OCI-M1 (cell line): ENCODE measurements around the gene FGFR3.
A peak's percentile ranks its signal among the peaks of the same experiment; 100 is the strongest.

Experiments used
- DNase-seq: peaks from one replicate; lab custom pipeline; 2025; lab: John Stamatoyannopoulos, UW

The FGFR3 gene

DNA sequence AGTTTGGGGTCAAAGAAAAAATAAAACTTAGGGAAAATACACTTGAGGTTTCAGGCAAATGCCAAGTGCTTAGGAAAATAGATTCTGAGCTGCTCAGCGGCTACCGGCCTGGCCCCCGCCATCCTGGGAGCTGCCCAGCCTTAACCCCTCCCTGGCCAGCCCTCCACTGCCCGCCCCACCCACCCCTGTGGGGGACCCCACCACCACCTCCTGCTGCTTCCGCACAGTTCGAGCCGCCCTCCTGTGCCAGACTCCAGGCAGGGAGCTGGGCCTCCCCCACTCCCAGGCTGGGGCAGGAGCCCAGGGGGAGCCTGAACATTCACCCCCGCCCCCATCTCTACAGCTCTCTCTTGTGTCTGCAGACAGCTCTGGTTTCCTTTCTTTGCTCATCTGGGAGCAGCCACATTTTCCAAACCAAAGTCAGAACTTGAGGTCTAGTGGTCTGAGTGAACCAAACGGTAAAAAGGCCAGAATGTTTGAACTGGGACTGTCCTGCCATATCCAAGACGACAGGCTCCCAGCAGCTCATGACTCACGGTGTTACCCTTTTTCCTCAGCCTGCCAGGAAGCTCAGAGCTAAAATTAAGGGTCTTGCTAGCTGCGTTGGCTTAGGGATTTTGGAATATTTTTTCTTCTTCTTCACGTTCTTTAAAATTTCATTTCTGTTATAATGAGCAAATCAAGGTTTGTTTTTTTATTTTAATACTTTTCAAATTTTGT is 4.7 kb upstream of the FGFR3 start:
- no peak for DNase-seq

DNA sequence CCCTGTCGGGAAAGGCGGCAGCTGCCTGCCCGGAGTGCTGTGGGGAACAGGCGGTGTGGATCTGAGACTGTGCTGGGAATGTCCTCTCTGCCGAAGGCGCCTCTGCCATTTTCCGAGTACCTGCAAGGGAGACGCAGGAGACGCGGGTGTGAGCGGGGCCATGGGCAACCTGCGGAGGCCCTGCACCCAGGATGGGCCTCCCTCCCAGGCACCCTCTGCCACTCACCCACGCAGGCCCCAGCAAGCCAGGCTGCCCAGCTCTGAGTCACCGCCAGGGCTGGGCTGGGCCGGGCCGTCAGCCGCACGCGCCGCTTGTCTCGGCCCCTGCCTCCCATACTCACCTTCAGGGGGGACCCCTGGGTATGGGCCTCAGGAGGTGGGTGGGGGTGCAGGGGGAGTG is 3.5 kb upstream of the FGFR3 start:
- no peak for DNase-seq

DNA sequence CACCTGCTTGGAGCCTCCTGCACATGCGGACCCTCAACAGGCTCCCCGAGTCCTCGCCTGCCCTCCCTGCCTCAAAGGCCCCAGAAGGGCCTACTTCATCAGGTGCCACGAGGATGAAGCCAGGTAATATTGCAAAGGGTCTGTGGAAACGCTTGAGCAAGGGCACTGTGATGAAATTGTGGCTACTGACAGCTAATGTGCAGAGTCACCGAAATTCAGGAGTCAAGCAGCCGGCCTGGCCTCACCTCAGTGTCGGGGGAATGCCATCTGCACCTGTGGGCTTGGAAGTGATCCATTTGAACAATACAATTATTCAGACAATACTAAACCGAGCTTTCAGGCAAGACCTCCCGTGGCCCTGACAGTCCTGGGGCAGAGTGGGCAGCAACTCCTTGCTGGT is 3.1 kb upstream of the FGFR3 start:
- DNase-seq = no peak

DNA sequence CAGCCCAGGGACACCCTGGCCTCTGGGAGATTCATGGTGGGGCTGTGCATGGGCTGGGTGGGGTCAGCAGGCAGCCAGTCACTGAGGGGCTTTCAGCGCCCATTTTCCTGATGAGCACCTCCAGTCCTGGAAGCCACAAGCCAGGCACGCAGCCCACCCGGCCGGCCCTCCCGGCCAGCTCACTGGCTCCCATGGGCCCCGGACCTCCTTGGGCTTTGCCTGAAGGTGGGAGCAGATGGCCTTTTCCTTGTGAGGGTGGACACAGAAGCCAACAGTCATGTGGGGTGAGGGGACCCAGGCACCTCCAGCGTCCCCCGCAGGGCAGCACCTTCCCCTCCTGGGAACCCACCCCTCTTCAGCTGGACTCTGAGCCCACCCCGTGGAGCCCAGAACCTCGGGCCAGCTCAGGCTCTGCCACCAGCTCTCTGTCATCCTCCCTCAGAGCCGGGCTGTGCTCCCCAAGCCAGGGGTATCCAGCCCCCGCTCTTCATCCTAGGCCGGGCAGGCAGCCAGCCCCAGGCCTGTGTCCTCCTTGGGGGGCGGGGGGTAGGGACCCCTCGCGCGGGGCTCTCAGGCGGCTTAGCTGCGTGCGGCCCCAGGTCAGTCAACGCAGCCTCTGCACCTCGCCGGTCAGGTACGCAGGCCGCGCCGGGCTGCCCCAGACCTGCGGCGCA is 798 bp upstream of the FGFR3 start:
- no peak for DNase-seq

DNA sequence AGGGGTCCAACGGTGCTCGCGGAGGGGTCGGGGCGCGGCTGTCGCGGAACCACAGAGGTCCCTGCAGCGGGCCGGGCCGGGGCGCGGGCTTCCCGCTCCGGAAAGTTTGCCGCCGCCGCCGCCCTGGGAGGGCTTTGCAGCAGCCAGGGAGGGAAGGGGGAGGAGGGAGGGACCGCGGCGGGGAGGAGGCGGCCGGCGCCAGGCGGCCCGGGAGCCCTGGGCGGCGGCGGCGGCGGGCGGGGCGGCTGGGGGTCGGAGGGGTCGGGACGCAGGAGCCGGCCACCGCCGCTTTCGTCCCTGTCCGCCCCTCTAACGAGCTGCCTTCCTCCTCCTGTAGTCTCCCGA is 375 bp downstream of the FGFR3 start:
- peak; percentile 53 for DNase-seq

DNA sequence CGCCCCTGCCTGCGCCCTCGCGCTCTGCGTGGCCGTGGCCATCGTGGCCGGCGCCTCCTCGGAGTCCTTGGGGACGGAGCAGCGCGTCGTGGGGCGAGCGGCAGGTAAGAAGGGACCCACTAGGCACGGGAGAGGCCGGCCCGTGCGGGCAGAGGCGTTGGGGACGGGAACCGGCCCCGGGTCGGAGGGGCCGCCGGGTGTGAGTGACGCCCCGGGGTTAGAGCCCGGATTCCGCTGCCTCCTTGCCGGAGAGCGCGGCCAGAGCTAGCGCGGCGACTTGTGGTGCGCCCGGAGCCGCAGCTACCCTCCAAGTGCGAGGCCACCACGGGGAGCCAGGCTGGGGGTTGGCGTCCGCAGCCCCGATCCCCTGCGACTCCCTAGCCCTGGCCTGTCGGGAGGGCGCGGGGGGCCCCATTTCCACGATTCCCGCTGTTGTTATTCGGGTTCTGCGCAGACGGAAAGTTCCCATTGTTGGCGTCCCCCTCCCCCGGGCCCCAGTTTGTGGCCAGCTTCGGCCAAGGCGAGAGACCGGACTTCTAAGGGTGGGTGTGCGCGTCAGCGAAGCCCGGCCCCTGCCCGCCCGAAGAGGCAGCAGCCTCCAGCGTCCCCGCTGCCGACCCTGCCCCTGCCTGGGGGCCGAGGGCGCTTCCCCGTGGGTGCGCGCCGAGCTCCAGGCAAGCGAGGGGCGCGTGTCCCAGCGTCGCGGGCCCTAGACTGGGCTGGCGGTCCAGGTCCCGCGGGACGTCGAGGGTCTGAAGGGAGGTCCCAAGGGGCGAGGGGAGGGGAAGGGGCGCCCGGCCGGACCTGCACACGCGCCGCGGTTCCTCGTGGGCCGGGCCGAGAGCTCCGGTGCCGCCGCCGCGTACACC is 1.1 kb downstream of the FGFR3 start:
- peak; percentile 22 for DNase-seq

DNA sequence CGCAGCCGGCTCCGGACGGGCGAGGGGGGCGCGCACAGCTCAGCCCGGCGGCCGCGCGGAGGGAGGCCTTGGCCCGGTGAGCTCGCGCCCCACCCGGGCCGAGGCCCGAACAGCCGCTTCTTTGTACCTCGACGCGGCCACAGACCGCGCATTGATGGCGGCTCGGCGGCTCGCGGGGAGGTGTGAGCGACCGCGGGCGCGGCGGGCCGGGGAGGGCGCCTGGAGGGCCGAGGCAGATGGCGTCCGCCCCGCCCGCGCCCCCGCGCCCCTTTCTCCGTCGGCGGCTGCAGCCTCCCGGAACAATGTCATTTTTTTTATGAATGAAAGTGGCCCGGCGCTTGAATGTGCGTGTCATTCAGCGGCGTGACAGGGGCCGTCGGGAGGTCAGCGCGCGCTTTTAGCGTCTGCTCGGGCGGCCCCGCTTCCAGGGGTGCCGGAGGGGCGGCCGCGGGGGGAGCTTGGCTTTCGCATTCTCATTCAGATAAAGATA is 1.8 kb downstream of the FGFR3 start:
- peak; percentile 13 for DNase-seq

DNA sequence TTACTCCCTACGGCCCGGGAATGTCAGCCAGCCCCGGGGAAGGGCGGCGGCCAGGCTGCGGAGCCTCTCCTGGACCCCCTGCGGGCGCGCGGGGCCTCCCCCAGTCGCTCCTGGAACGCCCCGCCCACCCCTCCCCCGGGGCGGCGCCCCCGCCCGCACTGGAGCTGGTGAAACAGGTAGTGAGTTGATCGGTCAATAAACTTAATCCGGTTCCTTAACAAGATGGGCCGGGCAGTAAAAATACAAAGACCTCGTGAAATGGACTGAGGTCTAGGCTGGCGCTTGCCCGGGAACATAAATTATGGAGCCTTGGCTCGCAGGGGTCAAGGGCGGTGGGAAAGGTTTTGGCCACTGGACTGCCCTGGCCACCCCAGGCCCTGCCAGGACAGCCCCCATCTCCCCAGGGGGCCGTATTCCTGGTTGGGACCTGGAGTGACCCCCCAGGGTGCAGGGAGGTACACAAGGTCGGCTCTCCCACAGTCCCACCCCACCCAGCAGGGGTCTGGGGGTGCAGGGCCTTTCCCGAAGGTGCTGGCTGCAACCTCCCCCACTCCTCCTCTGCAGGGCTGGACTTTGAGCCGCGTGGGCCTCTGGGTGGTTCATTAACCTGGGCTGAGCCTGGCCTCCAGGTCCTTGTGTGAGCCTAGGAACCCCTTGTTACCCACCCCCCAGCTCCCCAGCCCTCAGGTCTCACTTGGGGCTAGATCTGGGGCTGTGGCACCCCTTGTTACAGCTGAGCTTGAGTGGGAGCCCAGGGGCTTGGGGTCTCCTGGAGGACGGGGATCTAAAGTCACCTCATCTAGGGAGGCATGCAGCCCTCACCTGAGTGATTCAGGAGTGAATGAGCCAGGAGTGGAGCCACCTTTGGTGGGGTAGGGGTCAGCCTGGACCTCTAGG is 2.5 kb downstream of the FGFR3 start:
- DNase-seq = no peak

DNA sequence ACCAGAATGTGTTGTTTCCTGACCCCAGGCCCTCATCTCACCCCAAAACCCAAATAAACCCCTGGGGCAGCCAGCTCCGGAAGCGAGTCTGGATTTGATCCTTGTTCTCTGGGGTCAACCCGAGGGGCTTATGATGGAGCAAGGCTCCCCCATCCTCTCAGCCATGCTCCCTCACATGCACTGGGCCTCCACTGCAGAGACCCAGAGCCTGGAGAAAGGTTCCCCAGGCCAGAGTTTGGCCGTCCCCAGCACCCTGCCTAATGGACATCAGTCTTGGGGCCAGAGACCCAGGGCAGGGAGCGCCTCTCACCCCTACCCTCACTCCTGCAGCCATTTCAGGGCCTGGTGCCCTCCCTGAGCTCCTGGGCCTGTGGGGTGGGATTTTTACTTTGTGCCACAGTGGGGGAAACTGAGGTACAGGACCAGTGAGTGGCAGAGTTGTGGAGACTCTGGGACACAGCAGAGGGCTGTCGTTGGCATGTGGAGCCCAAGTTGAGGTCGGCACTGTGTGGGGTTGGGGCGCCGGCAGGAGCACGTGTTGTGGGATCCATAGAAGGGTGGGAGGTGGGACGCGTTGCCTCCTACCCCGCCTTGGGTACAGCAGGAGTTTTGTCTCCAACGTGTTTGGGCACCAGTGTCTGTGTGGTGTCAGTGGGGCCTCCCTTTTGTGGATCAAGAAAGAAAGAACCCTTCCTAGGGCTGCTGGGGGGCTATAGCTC is 3.6 kb downstream of the FGFR3 start:
- no peak for DNase-seq

DNA sequence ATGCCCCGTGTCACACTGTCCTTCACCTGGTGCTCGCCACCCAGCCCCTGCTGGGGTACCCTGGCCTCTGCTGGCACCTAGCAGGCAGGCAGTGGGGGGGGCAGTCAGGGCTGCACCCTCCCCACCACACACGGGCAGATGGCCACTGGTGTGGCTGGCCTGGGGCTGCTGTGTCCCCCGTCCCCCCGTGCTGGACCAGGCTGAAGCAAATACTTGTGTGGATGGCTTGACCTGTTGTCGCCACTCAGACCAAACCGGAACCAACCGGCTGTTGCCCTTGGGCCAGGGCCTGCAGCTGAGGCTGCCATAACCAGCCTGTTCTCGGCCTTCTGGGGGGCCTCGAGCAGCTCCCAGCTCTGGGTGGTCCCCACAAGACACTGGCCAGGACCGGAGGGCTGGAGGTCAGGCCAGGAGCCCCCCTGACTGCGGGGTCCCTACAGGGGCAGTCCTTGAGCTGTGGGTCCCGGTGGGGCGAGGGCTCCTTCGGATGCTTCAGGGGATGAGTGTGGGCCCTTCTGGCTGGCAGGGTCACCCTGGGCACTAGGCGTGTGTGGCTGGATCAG is 4.3 kb downstream of the FGFR3 start:
- no peak for DNase-seq

DNA sequence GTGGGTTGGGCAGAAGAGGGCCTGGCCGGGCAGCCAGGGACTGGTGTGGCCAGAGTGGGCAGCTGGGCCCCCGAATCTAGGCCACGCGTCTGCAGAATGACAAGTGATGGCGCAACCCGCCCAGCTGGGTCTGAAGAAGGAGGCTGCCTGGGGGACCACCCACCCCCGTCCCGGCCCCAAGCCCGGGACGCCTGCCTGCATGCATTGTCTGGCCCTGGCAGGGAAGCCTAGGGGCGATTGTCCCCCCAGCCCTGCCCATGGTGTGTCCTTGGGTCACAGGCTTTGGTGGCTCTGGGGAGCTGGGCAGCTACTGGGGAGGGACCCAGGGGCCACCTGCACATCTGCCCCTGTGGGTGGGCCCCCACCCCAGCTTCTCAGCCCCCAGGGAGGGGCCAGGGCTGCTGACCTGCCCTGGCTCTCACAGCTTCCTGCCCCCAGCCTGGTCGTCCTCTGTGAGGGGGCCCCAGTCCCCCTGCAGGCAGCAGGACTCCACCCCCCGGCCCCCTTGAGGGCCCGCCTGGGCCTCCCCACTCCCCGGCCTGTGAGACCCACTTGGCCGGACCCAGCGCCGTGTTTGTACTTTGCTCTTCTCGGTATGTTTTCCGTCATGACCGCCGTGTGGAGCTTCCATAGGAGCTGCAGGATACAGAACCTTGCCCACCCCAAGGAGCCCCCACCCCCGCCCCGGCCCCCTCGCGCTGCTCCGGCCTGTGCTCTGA is 4.9 kb downstream of the FGFR3 start:
- DNase-seq = no peak

DNA sequence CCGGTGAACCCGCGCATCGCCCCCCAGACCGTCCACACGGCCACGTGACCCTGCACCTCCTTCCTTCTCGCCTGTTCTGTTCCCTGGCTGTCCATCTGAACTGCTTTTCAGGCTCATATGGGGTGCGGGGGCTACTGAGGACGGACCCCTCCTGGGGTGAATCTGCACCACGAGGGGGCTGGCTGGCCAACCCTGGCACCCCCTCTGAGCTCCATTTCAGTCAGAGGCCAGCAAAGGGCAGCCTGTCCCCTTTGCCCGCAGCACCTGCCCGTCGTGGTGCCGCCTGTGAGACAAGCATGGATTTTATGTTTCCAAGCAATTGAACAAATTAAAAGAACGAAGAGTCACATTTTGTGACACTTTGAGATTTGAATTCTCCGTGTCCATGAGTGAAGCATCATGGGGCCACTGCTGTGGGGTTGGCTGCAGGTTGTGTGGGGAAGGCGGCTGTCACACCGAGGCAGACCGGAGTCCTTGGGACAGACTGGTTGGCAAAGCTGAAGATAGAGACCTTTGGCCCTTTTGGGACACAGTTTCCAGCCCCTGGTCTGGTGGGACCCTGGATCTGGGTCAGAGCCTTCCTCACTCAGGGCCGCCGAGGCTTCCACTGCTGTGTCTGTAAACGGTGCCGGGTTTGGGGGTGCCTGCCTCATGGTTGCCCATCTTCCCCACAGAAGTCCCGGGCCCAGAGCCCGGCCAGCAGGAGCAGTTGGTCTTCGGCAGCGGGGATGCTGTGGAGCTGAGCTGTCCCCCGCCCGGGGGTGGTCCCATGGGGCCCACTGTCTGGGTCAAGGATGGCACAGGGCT is 5.7 kb downstream of the FGFR3 start:
- no peak for DNase-seq

DNA sequence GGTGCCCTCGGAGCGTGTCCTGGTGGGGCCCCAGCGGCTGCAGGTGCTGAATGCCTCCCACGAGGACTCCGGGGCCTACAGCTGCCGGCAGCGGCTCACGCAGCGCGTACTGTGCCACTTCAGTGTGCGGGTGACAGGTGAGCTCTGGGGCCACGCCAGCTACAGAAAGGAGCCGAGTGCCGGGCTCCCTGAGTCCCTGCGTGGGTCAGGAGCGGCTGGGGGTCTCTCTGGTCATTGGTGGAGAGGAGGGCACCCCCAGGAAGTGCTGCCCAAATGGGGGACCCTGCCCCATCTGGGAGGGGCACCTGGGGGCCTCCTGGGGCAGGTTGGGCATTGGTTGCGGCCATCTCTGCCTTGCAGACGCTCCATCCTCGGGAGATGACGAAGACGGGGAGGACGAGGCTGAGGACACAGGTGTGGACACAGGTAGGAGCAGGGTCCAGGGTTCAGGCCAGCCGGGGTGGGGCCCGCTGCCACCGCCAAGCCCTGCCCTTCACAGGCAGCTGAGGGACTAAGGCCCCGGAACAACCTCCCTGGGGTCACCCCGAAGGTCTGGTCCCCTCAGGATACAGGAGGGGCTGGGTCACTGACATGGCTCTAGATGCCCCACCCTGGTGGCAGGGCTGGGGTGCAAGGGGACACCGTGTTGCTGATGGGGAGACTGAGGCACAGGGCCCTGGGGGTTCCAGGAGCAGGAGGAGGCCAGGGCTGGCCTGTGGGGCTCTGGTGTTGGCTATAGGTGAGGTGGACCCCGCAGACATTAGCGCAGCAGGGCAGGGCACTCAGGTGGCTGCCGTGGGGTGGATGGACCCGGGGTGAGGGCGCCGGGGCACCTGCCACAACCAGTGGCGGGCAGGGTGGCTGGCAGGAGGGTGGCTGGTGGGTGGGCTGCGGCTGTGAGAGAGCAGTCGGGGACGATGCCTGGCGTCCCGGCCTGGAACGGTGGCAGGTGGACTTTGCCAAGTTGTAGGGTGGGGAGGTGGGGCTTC is 6.6 kb downstream of the FGFR3 start:
- no peak for DNase-seq

DNA sequence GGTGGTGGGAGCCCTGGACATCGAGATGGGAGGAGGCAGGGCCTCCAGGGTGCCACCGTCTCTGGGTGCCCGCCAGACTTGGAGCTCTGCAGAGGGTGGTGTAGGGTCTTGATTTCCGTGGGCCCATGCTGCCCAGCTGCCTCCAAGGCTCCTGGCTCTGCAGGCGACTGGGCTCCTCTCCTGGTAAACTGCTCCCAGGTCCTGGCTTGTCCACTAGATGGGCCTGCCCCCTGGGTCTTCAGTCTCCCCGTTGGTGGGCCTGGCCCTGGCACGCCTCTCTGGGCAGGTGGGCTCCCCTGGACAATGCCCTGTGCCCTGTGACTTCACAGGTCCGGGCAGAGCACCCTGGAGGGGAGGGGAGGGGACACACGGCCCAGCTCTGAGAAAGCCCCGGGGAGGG is 7.7 kb downstream of the FGFR3 start:
- DNase-seq = no peak

DNA sequence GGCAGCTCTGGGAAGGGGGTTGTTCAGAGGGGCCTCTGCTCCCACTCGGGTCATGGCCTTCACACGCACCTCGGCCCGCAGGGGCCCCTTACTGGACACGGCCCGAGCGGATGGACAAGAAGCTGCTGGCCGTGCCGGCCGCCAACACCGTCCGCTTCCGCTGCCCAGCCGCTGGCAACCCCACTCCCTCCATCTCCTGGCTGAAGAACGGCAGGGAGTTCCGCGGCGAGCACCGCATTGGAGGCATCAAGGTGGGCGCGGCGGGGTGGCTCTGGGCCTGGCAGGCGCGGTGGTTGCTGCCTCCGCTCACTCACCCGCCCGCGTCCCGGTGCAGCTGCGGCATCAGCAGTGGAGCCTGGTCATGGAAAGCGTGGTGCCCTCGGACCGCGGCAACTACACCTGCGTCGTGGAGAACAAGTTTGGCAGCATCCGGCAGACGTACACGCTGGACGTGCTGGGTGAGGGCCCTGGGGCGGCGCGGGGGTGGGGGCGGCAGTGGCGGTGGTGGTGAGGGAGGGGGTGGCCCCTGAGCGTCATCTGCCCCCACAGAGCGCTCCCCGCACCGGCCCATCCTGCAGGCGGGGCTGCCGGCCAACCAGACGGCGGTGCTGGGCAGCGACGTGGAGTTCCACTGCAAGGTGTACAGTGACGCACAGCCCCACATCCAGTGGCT is 8.3 kb downstream of the FGFR3 start:
- DNase-seq = no peak

DNA sequence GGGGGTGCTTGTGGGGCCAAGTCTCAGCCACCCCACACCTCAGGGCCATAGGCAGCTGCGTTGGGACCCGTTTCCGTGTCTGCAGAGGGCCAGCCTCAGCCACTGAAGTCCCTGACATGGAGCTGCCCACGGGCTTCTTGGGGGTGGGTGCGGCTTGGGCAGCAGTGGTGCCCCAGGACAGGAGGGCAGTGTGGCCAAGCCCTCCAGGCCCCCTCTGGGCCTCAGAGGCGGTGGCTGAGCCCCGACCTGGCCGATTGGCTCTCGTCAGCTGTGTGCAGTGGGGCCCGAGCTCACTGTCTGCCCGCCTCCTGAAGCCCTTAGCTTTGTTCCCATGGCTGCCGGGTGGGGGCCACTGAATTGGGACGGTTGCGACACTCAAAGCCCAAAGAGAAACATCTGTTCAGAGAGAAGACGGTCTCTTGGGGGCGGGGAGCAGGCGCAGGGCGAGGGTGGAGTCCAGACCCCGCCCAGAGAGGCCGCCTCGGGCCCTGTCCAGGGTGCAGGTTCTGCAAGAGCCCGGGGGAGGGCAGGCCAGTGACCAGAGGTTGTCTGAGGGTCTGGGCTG is 9.1 kb downstream of the FGFR3 start:
- DNase-seq = no peak
